ENCODE measurements around the gene TPRG1. TPM values are rescaled to one million over a fixed set of nuclear protein-coding genes. Genes with fewer than 3 reads are reported as not detected.

TPRG1 gene
- total RNA-seq, 1 donor, result 0.45 TPM

DNA sequence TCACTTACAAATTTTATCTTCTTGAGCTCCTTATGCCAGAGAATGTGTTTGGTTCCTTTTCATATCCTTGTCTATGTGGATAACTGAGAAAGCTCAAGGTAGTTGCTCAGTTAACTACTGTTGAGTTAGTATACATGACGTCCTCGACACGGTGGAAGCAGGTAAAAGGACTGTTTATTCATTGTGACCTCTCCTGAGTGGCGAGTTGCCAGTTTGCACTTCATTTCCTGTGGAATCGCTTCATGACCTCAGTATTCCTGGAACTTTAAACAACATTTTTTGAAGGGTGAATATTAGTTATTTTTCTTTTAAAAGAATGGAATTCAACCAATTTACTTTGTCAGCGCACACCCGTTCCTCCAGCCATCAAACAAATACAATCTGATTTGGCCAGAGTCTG, 1.2 kb upstream of the TPRG1 start:
- no peak for DNase-seq (ENCODE audit: low read depth)
- TF ChIP-seq, protein P1, sequence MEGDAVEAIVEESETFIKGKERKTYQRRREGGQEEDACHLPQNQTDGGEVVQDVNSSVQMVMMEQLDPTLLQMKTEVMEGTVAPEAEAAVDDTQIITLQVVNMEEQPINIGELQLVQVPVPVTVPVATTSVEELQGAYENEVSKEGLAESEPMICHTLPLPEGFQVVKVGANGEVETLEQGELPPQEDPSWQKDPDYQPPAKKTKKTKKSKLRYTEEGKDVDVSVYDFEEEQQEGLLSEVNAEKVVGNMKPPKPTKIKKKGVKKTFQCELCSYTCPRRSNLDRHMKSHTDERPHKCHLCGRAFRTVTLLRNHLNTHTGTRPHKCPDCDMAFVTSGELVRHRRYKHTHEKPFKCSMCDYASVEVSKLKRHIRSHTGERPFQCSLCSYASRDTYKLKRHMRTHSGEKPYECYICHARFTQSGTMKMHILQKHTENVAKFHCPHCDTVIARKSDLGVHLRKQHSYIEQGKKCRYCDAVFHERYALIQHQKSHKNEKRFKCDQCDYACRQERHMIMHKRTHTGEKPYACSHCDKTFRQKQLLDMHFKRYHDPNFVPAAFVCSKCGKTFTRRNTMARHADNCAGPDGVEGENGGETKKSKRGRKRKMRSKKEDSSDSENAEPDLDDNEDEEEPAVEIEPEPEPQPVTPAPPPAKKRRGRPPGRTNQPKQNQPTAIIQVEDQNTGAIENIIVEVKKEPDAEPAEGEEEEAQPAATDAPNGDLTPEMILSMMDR (IDR thresholded peaks at IDR 0.05; ENCODE audit: insufficient read depth, low read length), result no peak
- H3K4me3 ChIP-seq (ENCODE audit: low read depth, low read length), result no peak overlapping the region

DNA sequence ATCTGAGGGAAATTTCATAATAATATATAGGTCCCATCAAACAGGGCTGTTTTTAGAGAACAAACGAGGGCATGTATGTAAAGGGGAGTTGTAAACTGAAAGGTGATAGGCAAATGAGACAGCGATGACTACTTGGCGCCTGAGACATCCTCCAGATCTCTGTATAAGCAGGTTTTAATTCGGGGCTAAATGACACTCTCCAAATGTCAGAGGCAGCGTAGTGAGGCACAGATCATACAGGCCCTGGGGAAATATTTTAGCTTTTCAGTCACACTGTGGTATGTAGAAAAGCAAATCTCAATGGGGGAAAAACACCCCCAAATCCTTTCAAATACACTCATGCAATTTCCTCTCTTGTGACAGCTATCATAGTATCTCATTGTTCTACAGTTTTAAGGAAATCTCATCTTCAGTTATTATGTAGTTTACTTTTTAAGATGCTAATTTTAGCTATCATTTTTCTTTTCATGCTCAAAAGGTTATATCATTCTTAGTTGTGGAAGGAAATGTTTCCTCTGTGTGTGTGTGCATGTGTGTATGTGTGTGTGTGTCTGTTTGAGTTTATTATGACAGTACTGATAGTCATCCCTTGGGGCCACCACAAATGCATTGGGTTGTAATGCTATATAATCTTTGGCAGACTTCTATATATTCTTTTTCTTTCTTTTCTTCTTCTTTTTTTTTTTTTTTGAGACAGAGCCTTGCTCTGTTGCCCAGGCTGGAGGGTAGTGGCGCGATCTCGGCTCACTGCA, 1.1 kb downstream of the TPRG1 start:
- TF ChIP-seq, protein P1 (IDR thresholded peaks at IDR 0.05; ENCODE audit: insufficient read depth, low read length), result no peak
- H3K4me3 ChIP-seq (ENCODE audit: low read depth, low read length), result no peak overlapping the region
- no peak for DNase-seq (ENCODE audit: low read depth)

DNA sequence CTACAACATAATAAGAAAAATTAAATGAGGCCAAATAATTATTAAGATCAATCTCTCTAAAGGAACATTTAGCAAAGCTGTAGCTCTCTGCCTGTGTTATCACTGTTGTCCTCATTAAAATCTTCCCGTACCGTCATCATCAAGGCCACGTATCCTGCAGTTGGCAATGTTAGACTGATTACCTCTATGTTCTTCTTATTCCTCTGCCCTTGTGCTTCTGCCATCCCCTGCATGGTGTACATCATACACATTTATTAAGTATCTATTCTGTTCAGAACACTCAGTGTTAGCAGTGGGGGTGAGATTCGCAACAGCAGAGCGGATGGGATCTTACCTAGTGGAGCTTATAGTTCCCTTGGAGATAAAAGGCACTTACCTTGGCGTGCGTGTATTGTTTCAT, 12.8 kb downstream of the TPRG1 start:
- DNase-seq (ENCODE audit: low read depth), result no peak
- H3K4me3 ChIP-seq (ENCODE audit: low read depth, low read length), result peak overlapping the region; percentile 7
- TF ChIP-seq, protein P1 (IDR thresholded peaks at IDR 0.05; ENCODE audit: insufficient read depth, low read length), result no peak

DNA sequence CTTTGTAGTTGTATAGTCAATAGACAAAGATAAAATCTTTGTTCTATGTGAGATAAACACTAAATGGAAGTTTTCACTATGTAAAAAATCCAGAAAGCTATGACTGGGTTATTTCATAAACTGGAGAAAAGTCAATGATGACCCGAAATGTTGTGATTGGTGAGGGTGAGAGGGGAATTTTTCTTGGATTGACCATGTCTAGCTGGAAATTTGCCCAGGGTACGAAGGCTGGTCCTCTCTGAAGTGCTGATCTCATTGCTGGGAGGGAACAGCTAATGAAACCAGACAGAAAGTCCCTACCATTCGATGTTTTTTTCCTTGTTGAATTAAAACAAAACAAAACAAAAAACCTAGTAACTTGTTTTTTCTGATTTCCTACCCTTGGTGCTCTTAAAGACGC, 14.3 kb downstream of the TPRG1 start:
- TF ChIP-seq, protein P1 (IDR thresholded peaks at IDR 0.05; ENCODE audit: insufficient read depth, low read length), result no peak
- DNase-seq (ENCODE audit: low read depth), result peak; percentile 88

DNA sequence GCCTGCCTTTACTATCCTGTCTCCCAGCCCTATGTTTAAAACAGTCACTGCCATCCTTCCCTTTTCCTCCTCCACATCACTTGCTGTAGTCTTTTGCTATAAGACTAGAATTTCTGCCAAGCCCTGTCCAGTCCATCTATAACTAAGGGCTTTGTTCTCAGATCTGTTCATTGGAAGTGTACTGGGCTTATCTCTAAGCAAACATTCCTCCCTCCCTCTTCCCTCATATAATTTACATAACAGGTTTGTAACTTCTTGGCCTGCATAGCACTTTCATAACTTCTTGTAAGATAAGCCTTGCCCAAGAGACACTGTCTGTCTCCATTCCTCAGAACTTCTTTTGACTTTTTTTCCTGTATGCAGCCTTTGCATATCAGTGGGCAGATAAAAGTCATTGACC, 16.7 kb downstream of the TPRG1 start:
- TF ChIP-seq, protein P1 (IDR thresholded peaks at IDR 0.05; ENCODE audit: insufficient read depth, low read length), result no peak
- DNase-seq (ENCODE audit: low read depth), result peak; percentile 89
- H3K4me3 ChIP-seq (ENCODE audit: low read depth, low read length), result no peak overlapping the region

More for the DNA sequence above, 14.3 kb downstream of the TPRG1 start:
- H3K4me3 ChIP-seq (ENCODE audit: low read depth, low read length), result no peak overlapping the region

DNA sequence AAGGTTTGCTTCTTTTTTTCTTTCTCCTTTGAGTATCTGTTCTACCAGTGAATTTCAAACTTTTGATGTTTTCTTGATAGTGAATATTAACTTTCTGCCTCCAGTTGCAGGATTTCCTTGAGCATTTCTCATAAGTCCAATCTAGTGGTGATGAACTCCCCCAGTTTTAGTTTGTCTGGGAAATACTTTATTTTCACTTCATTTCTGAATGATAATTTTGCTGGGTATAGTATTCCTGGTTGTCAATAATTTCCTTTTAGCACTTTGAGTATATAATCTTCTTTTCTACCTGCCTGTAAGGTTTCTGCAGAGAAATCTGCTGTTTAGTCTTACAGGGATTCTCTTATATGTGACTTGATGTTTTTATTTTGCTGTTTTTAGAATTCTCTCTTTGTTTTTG, 21.0 kb downstream of the TPRG1 start:
- H3K4me3 ChIP-seq (ENCODE audit: low read depth, low read length), result no peak overlapping the region
- TF ChIP-seq, protein P1 (IDR thresholded peaks at IDR 0.05; ENCODE audit: insufficient read depth, low read length), result no peak
- DNase-seq (ENCODE audit: low read depth), result no peak

DNA sequence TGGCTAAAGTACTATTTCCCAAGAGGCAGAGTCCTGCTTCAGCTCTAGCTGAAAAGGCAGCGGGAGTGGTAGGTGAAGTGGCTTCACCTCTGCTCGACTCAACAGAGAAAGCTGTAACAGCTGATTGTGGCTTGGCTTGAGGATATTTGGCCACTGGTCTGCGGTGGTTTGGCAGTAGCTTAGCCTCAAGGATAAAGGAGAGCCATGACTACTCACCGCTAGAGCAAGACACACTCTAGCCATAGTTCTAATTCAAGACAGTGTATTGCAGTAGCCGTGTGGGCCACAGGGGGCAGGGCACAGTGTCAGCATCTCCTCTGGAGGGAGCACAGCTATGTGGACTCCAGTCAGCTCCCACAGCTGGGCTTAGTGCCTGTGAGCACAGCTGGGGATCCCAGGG, 23.5 kb downstream of the TPRG1 start:
- no peak for DNase-seq (ENCODE audit: low read depth)

More for the DNA sequence above, 23.5 kb downstream of the TPRG1 start:
- H3K4me3 ChIP-seq (ENCODE audit: low read depth, low read length), result no peak overlapping the region
- TF ChIP-seq, protein P1 (IDR thresholded peaks at IDR 0.05; ENCODE audit: insufficient read depth, low read length), result peak; percentile 32
